UCSD-AML1 (cell line): ENCODE data around the gene CNTN4.

ENCODE experiments used
- DNase-seq: peaks from one replicate; lab custom pipeline; 2025; ENCODE audit not compliant: unreplicated experiment; lab: John Stamatoyannopoulos, UW

CNTN4 gene

DNA sequence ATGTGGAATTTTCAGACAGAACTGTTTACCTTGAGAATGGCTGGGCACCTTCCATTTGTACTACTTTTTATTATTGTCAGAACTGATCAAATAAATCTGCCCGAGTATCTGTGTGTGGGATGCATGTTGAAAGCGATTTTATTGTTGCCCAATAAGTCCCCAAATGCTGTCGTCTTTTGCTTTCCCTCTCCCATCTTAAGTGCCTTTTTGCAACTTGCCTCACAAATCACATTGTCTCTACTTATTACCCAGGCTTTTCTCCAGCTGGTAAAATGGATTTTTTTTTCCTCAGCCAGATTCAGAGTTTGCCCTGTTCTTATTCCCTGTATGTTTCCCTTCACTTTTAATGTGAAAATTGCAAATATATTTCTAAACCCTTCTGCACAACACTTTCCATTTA lies 163.1 kb downstream of the CNTN4 start:
- DNase-seq, result no peak

DNA sequence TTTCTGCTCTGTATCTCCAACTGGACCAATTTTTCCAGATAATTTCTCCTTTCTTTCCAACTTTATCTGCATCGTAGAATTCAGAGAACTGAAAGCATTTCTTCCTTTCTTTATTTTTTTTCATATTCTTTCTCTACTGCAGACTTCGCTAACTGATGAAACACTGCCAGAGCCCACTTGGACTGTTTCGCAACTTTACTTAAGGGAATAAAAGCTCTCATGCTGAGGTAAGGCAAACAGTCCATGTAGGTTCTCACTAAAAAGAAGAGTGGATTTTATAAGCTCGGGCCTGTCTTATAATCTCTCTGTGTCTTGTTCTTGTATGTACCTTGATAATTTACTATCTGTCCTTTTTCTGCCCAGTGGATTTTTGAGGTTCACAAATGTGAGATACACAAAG lies 163.5 kb downstream of the CNTN4 start:
- no peak for DNase-seq

DNA sequence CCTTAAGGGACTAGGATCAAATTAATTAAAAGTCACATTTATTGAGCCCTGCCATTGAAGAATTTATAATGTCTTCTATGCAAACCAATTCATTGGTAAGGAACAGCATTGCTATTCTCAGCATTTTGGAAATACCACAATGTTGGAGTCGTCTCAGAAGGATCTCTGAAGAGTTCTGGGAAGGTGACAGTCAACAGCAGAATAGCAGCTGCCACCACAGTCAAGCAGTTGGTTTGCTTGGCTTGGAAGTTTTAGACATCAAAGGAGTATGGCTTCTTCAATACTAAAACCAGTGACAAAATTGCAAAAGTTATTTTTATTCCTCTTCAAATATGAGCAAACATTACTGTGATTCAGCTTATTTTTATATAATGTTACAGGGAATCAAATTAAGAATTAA lies 167.9 kb downstream of the CNTN4 start:
- no peak for DNase-seq

DNA sequence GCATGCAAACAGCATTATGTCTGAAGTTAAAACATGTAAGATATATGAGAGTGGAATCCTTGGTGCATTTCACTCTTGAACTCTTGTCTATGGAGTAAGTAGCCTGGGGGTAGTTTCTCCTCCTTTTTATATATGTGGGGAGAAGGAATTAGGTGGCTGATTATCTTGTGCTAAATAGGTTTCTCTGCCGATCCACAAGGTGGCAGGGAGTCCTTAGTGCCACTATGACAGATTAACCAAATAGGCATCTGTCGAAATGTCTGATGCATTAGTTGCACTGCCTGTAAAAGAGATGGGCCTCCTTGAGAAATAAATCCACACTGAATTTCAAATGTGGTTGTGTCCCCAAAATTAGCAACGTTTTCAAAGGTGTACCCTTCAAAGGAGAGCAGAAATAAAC lies 170.1 kb downstream of the CNTN4 start:
- DNase-seq, result no peak

DNA sequence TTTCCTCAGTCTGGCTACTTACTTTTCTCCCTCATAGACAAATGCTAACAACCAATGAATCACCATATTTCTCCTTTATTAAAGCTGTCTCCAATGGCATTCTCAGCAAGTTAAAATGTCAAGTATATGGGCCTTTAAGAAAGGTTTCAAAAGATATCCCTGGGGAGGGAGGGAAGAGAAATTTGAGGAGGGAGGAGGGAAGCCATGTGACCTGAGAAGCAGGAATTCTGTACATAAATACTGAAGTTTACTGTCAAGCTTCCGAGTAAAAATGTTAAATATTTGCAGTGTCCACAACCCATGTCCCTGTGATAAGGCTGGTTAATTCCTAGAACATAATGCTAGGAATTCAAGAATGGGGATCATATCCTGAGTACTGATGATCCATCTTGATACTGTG lies 175.9 kb downstream of the CNTN4 start:
- DNase-seq, result no peak

DNA sequence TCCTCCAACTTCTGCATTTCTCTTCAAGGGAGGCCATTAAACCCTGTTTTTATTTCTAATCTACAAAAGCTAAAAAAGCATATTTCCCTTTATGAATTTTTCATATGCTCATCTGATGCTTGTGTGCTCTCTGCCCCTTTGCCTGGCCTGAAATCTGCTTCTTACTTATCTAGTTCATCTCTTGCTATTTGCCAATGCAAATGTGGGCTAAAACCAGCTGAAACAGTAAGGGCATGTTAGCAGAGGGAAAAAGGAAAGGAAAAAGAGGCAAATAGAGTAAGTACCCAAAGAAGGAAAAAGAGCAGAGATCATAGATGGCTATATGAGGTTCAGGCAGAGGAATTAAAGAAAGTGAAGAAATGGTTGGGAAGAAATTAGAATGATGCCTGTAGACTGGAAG lies 185.2 kb downstream of the CNTN4 start:
- DNase-seq, result no peak

DNA sequence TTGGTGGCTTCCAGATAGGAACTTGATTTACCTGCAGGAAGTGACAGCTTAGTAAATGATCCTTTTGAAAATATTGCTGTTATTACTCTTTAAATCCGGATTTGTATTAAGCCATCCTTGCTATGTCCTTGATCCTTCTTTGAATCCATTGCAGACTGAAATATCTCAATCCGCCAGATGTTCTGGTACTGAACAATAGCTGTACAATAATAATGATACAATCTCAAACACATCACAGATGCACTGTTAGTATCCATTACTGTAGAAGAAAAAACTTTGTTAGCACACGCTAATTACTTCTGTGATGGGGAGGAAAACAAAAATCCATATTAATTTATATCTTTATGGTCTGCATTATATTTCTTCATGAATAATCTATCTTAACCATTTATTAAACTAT lies 202.3 kb downstream of the CNTN4 start:
- DNase-seq, result no peak

DNA sequence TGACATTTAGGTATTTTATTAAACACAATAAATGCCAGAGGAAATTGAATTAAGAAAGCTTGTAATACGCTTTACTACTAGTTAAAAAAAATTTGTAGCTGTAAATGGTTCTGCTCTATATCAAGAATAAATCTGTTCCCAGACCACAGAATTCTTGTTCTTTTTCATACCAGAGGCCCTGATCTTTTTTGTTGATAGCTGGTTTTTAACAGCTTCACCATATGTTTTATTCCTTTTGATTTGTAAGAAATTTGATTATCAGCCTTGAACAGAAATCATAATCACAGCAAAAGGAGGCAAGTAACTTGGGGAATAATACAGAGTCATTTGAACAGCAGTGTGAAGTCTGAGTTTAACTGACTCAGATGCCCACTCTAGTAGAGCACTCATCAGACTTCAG lies 202.7 kb downstream of the CNTN4 start:
- DNase-seq, result no peak

DNA sequence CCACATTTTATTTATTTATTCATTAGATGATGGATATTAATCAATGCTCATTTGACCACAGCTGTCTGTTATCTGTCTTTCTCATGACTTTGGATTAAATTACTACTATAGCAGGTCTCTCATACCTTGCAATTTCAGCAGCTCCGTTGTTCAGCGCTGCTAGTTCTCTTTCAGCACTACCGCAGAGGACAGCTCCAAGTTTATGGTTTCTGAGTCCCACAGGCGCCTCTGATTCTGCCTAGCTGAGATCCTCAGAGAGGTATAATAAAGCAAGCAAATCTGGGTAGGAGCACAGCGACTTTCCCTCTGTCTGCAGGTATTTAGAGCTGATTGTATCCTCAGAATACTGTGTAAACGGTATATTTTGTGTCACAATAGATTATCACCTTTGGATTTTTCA lies 204.9 kb downstream of the CNTN4 start:
- peak; percentile 5 for DNase-seq

DNA sequence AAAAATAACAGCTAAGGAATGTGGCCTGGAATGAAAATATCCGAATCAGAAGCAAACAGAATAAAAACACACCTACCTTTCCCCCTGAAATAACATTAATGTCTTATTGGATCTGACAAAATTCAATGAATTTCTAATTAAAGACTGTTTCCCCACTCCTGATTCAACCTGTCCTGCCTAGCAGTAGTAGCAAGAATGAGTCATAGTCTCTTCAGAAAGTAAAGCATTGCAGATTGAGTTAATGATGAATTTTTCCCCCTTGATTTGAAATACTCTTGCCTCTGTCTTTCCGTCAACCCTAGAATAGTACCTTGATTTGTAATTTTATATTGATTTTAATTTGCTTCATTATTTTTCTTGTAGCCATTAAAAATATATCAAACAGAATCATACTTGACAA lies 212.4 kb downstream of the CNTN4 start:
- DNase-seq, result no peak

DNA sequence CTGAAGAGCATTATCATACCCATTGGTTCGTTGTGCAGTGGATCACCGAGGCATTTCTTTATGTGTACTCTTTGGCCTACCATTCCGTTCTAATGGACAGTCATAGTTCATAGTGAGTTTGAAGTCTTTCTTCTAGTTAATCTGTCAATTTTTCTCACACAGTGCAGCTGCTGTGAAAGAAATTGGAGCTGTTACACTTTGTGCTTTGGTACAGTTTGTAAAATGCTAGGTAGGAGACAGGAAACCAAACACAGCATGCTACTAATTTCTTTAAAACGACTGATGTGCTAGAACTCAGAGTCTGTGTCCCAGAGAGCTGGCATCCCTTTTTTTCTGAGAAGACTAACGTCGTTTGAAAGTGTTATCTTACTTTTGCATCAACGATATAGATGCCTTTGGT lies 218.9 kb downstream of the CNTN4 start:
- no peak for DNase-seq

DNA sequence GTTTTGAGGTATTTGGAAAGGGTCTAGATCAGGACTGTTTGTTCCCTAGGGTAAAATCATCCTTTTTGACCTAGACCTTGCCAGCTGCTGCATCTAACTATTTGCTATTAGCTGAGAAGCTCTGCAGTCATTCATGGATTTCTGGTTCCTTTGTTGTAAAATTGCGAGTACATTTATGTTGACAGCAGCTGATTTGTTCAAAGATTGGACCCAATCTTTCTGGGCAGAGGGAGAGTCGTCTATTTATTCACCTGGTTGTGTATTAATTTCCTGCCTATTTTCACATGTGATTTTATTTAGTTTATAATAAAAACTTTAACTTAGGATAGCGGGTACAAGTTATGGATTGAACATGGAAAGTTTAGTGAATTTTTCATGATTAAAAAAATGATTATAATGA lies 236.3 kb downstream of the CNTN4 start:
- DNase-seq, result no peak

DNA sequence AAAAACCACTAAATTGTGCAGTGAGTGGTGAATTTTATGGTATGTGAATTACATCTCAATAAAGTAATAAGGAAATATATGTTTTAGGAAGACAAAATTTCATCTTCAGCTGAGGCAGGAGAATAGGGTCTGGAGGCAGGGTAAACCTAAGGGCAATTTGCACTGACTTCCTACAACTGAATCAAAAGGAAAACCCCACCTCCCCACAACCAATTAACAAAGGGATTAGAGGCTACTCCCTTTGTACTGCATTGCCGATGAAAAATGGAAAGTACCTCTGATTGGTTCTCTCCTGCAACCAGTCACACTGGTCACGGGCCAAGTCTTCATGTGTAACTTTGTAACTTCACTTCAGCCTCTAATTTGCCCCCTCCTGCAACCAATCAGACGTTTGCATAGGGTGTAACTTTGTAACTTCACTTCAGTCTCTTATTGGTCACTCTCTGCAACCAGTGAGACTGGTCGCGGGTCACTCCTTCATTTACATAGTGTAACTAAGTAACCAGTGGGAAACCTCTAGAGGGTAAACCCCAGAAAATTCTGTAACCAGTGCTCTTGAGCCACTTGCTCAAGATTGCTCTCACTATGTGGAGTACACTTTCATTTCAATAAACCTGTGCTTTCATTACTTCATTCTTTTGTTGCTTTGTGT lies 244.5 kb downstream of the CNTN4 start:
- no peak for DNase-seq

DNA sequence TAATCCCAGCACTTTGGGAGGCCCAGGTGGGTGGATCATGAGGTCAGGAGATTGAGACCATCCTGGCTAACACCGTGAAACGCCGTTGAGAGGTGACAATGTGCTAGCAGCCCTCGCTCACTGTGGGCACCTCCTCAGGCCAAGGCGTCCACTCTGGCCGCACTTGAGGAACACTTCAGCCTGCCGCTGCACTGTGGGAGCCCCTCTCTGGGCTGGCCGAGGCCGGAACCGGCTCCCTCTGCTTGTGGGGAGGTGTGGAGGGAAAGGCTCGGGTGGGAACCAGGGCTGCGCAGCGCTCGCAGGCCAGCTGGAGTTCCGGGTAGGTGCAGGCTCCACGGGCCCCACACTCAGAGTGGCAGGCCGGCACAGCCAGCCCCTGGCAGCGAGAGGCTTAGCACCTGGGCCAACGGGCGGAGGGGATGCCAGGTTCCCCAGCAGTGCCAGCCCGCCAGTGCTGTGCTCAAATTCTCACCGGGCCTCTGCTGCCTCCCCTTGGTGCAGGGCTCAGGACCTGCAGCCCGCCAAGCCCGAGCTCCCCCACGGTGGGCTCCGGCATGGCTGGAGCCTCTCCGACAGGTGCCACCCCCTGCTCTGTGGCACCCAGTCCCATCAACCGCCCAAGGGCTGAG lies 253.6 kb downstream of the CNTN4 start:
- DNase-seq, result no peak

DNA sequence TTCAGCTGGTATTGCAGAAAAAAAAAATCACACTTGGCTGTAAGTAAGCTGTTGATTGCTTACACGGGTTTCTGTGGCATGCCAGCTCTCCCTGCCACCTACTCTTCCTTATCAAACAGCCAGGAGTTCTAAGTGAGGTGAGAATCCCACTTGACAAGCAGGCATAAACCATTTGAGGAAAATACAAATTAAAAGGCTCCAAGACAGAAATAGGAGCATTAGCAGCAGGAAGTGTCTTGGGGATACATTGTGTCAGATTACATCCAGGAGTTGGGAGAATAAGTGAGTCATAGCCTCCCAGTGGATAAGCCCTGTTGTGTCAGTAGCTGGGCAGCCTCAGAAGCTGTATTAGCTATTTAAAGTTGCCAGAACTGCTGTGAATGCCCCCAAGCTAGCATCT lies 256.0 kb downstream of the CNTN4 start:
- no peak for DNase-seq

DNA sequence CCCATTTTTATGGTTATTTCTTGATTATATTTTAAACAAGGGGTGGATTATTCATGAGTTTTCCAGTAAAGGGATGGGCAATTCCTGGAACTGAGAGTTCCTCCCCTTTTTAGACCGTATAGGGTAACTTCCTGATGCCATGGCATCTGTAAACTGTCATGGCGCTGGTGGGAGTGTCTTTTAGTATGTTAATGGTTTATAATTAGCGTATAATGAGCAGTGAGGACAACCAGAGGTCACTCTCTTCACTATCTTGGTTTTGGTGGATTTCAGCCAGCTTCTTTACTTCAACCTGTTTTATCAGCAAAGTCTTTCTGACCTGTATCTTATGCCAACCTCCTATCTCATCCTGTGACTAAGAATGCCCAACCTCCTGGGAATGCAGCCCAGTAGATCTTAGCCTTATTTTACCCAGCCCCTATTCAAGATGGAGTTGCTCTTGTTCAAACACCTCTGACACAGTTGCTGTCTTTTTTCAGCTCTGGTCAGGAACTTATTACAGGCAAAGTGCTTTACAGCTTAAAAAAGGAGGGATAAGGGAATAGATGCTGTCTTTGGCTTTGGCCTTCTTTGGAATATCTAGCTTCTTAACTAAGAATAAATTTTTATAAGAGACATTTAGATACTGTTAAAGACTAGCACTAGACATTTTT lies 257.8 kb downstream of the CNTN4 start:
- no peak for DNase-seq

DNA sequence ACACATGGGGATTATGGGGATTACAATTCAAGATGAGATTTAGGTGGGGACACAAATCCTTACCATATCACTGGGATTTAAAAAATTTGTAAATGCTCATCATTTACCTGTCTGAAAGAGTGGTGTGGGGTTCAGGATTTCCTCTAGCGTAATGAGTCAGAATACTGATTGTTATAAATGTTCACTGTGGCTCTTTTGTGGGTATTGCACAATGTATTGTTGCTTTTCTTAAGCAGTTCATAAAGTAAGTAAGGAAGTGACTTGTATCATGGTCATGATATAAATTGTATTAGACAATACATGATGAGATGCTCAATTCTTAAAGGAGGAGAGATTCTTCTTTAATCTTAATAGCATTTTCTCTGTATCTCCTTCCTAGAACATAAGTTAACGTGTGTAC lies 262.1 kb downstream of the CNTN4 start:
- no peak for DNase-seq

DNA sequence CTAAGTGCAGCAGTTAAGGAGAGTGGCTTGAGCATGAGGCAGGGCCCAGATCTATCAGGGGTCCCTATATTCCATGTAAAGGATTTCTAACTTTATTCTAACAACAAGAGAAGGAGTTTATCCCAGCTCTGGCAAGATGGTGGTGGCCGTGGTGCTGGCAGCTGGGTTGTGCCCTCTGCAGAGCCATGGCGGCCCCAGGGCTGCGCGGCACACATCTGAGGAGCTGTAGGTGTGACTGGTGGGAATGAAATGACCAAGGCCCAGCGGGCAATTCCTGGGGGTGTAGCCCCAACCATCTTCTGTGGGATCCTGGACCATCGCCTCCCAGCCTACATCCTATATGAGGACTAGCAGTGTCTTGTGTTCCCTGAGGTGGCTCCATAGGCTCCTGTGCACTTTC lies 263.5 kb downstream of the CNTN4 start:
- DNase-seq, result no peak

DNA sequence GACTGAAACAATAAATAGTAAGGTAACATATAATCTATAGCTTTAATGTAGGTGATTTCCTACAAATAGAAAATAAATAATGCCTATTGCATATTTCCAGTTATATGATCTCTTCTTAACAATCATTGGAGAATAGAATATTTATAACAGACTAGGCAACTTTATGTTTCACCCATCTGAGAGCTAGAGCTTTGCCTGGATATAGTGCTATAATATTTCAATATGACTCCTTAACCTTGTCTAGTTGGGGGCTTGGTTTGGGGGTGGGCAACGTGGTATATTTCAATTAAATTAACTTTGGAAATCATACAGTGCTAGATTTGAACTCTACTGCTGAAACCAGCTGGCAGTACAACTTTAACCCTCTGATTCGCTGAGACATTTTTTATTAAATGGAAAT lies 265.2 kb downstream of the CNTN4 start:
- DNase-seq, result no peak

DNA sequence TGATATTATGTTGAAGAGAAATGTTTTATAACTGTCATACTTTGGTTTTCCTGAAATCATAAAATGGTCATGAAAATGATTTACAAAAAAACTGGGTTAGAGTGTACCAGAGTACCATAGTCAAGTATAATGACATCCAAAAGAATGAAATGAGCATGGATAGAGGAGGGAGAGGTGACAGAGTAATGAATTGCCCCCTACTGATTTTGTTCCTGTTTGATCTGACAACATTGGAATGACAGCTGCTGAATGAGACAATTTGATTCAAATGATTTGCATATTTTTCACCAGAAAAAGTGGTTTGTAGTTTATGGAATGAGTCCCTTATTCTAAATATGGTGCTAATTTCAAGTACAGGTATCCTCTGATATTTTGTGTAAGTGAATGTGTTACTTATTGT lies 271.7 kb downstream of the CNTN4 start:
- no peak for DNase-seq

DNA sequence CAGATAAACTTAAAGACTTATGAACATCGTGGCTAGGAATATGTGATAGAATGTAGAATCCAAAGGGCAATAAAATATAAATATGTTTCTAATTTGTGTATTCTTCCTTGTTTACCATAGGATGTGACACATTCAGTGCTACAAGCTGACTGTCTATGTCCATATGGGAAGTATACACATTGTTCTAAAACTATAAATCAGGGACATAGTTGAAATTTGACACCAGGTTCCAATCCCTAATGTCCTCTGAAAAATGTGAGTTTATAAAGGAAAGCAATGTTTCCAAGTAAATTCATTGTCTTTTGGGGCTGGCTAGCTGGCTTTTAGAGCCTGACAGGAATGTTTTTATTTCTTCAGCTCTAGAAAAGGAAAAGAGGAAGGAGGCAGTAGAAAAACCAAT lies 273.6 kb downstream of the CNTN4 start:
- DNase-seq, result no peak

DNA sequence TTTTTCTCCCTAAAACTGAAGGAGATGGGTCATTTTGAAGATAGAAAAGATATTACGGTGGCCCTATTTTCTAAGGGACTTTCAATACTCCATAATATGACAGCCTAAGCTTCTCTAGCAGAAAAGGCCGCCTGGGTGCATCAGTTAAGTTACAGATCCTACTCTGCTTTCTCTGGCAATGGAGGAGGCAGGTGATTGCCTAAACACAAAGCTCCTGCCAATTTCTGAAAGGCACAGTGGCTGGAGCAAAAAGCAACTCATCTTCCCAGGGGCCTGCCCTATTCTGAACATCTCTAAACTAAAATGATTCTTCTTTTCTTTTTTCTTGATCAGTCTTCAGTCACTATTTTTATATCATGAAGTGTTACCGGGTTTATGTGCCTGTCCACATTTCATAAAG lies 276.7 kb downstream of the CNTN4 start:
- no peak for DNase-seq

DNA sequence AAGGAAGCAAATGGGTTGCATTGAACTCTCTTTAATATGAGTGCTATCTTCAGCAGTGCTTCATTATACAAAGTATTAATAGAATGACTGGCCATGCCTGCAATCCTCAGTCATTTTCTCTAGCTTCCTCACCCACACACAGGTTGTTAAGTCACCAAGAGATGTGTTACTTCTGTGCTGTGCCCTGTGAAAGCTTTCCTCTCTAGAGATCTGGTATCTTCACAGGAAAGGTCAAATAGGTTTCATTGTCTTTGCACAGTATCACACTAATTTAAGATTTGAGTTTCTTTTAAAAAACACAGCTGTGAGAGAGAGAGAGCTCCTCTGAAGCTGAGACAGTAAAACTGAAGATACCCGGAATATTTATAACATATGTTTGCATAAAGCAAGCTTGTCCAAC lies 278.6 kb downstream of the CNTN4 start:
- no peak for DNase-seq
